Thymus (tissue), 14 donors: Measurements from ENCODE around the gene ZNF394. TPM values are rescaled to one million over a fixed set of nuclear protein-coding genes. Genes with fewer than 3 reads are reported as not detected.
"Not testable (repeated sequence)": the region's sequence is repeated elsewhere in the genome, so short reads cannot be mapped to it uniquely, and the experiment has no call there.

ENCODE experiments used
- DNase-seq, 9 donors: peaks; one replicate each; pipeline ENCODE4 v3.0.0-alpha.2; 2013; ENCODE audit warnings: low spot score in 9 of 9, low read depth in 6 of 9, missing footprints in 1 of 9
- H3K27ac ChIP-seq, 2 donors: one replicate each; pipeline ENCODE4 v1.5.1; 2013; ENCODE audit warnings: control low read depth in 1 of 2, low read depth in 1 of 2, low read length in 1 of 2, mild to moderate bottlenecking in 1 of 2, moderate library complexity in 1 of 2
- H3K27me3 ChIP-seq, 2 donors: one replicate each; pipeline ENCODE4 v1.5.1; 2013; ENCODE audit warnings: low read length in 1 of 2; ENCODE audit not compliant: control insufficient read depth in 2 of 2, insufficient read depth in 1 of 2
- H3K36me3 ChIP-seq, 2 donors: one replicate each; pipeline ENCODE4 v1.5.1; 2013; ENCODE audit warnings: low read length in 1 of 2, mild to moderate bottlenecking in 1 of 2, moderate library complexity in 1 of 2; ENCODE audit not compliant: control insufficient read depth in 2 of 2, insufficient read depth in 2 of 2
- H3K4me1 ChIP-seq, 2 donors: one replicate each; pipeline ENCODE4 v1.5.1; 2013; ENCODE audit warnings: low read length in 2 of 2; ENCODE audit not compliant: control insufficient read depth in 2 of 2, insufficient read depth in 2 of 2
- H3K4me3 ChIP-seq, 2 donors: one replicate each; pipeline ENCODE4 v1.5.1; 2013; ENCODE audit warnings: low read length in 2 of 2, control low read depth in 1 of 2, mild to moderate bottlenecking in 1 of 2
- H3K9me3 ChIP-seq, 2 donors: one replicate each; pipeline ENCODE4 v1.5.1; 2013; ENCODE audit warnings: low read length in 1 of 2, mild to moderate bottlenecking in 1 of 2; ENCODE audit not compliant: control insufficient read depth in 2 of 2, insufficient read depth in 1 of 2
- WGBS: extraction: QIAGEN DNeasy Blood & Tissue Kit; methylation state at CpG from one replicate; pipeline ENCODE4 v1.1.7; 2013; 5-methylcytosine and 5-hydroxymethylcytosine counted together
- long read RNA-seq, 10 donors: transcript quantifications; one replicate each; lab custom pipeline, GENCODE V29; 2026
- polyA plus RNA-seq: library from polyadenylated mRNA; stranded (reverse); fragments of 200-250 nt; gene quantifications from one replicate; pipeline ENCODE4 v1.2.3, GENCODE V29; 2013
- total RNA-seq: library from RNA; stranded (reverse); fragments of 120-200 nt; gene quantifications from one replicate; pipeline ENCODE4 v1.2.4, GENCODE V29; 2013
- donor health status: healthy.

The ZNF394 gene
- 26.1 TPM for total RNA-seq
- polyA plus RNA-seq = 41.3 TPM
- long read RNA-seq, donor 1 = 0 reads
- long read RNA-seq, donor 2 = 0 reads
- long read RNA-seq, donor 3, transcript ZNF394-206 (2 exons, 1,619 nt) = major isoform, 8 of 12 reads
- long read RNA-seq, donor 3, partial matches to known transcripts = 0 of 12 reads
- long read RNA-seq, donor 3, other reads (novel, unspliced or antisense) = 0 of 12 reads
- long read RNA-seq, donor 4, partial matches to known transcripts = 0 of 5 reads
- long read RNA-seq, donor 4, other reads (novel, unspliced or antisense) = 0 of 5 reads
- long read RNA-seq, donor 5, transcript ZNF394-206 (2 exons, 1,619 nt) = major isoform, 6 of 10 reads
- long read RNA-seq, donor 5, partial matches to known transcripts = 0 of 10 reads
- long read RNA-seq, donor 5, other reads (novel, unspliced or antisense) = 0 of 10 reads
- long read RNA-seq, donor 6, transcript ZNF394-206 (2 exons, 1,619 nt) = minor isoform, 6 of 13 reads
- long read RNA-seq, donor 6, transcript ZNF394-201 (3 exons, 2,179 nt) = major isoform, 7 of 13 reads
- long read RNA-seq, donor 6, partial matches to known transcripts = 0 of 13 reads
- long read RNA-seq, donor 6, other reads (novel, unspliced or antisense) = 0 of 13 reads
- long read RNA-seq, donor 7, transcript ZNF394-201 (3 exons, 2,179 nt) = major isoform, 7 of 10 reads
- long read RNA-seq, donor 7, partial matches to known transcripts = 0 of 10 reads
- long read RNA-seq, donor 7, other reads (novel, unspliced or antisense) = 0 of 10 reads
- long read RNA-seq, donor 8, partial matches to known transcripts = 0 of 1 reads
- long read RNA-seq, donor 8, other reads (novel, unspliced or antisense) = 0 of 1 reads
- long read RNA-seq, donor 9, partial matches to known transcripts = 0 of 4 reads
- long read RNA-seq, donor 9, other reads (novel, unspliced or antisense) = 0 of 4 reads
- long read RNA-seq, donor 10, partial matches to known transcripts = 7 of 15 reads
- long read RNA-seq, donor 10, other reads (novel, unspliced or antisense) = 0 of 15 reads

DNA sequence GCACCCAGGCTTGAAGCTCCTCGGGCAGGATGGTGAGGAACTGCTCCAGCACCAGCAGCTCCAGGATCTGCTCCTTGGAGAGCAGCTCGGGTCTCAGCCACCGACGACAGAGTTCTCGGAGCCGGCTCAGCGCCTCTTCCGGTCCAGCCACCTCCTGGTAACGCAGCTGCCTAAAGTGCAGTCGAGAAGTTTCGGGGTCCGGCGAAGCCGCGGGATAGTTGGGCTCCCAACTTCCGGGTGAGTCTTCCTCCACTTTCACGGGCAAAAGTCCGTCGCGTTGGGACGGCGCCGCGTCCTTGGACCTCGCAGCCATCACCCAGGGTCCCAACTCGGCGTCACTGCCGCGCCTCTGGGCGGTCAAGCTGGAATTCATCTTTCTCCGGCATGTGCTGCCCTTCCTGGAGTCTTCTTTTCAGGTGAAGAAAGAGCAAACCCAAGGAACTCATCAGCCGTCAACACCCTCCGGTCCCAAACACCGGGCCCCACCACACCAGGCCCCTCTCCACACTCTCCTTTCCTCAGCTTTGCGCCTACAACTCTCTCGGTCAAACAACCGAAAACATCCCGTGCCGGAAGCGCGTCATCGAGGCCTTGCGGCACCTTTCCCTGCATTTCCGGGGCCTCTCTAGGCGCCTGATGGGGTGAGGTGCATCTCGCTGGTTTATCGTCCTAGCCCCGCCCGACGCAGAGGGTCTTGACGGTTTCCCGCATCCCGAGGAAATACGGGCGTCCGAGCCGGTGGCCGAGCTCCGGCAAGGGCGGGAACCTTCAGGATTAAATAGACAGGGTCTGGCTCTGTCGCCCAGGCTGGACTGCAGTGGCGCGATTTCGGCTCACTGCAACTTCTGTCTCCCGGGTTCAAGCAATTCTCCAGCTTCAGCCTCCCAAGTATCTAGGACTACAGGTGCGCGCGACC lies at the start of gene ZNF394:
ZNF394 (minus strand) TSS at position 561 of the 916 bp plus-strand sequence; CDS start at position 373, 188 bp downstream.
- DNase-seq = peak; percentile 85 to 97 (median 90)
- under 1% methylated on average over 68 of the region's 68 CpGs for WGBS
- Histone ChIP-seq H3K4me1 (peaks cover 12 to 25% of the 10 kb centered on the region in 2 donors), H3K27me3 (no peaks in the 10 kb centered on the region), H3K9me3 (peaks cover 0 to 18% of the 10 kb centered on the region in 2 donors), H3K36me3 (peaks cover 13 to 23% of the 10 kb centered on the region in 2 donors), H3K27ac (peak within 1 kb of the TSS; percentile 87 to 99), H3K4me3 (peak within 1 kb of the TSS; percentile 59 to 100)

DNA sequence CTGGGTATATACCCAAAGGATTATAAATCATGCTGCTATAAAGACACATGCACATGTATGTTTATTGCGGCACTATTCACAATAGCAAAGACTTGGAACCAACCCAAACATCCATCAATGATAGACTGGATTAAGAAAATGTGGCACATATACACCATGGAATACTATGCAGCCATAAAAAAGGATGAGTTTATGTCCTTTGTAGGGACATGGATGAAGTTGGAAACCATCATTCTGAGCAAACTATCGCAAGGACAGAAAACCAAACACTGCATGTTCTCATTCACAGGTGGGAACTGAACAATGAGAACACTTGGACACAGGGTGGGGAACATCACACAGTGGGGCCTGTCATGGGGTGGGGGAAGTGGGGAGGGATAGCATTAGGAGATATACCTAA lies 49.5 kb upstream of the ZNF394 start:
- not testable (repeated sequence) for H3K9me3 ChIP-seq, H3K27ac ChIP-seq, H3K4me3 ChIP-seq, DNase-seq, H3K27me3 ChIP-seq
- H3K36me3 ChIP-seq = peaks cover 9 to 18% of the 10 kb centered on the region in 2 donors
- WGBS = 100% methylated on average over 1 of the region's 2 CpGs
- peaks cover 11 to 12% of the 10 kb centered on the region in 2 donors for H3K4me1 ChIP-seq

DNA sequence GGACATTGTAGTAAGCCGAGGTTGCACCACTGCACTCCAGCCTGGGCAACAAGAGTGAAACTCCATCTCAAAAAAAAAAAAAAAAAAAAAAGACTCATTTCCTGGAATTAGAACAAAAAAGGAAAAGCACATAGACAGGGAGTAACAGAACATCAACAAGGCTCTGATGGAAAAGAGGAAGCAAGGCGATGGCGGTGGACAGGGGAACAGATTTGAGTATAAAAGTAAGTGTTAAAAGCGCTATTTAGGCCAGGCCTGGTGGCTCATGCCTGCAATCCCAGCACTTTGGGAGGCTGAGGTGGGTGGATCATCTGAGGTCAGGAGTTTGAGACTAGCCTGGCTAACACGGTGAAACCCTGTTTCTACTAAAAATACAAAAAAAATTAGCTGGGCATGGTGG lies 45.2 kb upstream of the ZNF394 start:
- H3K4me1 ChIP-seq, DNase-seq, H3K27me3 ChIP-seq, H3K27ac ChIP-seq, H3K4me3 ChIP-seq: not testable (repeated sequence)
- Histone ChIP-seq H3K36me3 (peaks cover 10 to 11% of the 10 kb centered on the region in 2 donors), H3K9me3 (peaks cover 5 to 42% of the 10 kb centered on the region in 2 donors)
- WGBS = 97% methylated on average over 5 of the region's 5 CpGs

DNA sequence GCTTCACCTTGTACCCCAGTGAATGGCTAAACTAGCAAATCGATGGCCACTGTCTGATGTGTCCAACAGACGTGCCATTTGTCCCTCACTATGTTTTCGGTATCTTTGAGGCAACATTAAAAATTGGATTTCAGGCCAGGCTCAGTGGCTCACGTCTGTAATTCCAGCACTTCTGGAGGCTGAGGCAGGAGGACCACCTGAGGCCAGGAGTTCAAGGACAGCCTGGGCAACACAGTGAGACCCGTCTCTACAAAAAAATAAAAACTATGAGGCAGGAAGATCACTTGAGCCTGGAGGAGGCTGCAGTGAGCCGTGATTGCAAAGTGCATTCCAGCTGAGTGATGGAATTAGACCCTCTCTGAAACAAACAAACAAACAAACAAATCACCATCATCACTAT lies 43.8 kb upstream of the ZNF394 start:
- no peak overlapping the region for H3K27ac ChIP-seq
- DNase-seq = no peak
- H3K9me3 ChIP-seq = peaks cover 5 to 44% of the 10 kb centered on the region in 2 donors
- WGBS = 97% methylated on average over 6 of the region's 6 CpGs
- no peaks in the 10 kb centered on the region for H3K27me3 ChIP-seq
- peaks cover 10 to 11% of the 10 kb centered on the region in 2 donors for H3K36me3 ChIP-seq
- H3K4me3 ChIP-seq = no peak overlapping the region
- no peaks in the 10 kb centered on the region for H3K4me1 ChIP-seq

DNA sequence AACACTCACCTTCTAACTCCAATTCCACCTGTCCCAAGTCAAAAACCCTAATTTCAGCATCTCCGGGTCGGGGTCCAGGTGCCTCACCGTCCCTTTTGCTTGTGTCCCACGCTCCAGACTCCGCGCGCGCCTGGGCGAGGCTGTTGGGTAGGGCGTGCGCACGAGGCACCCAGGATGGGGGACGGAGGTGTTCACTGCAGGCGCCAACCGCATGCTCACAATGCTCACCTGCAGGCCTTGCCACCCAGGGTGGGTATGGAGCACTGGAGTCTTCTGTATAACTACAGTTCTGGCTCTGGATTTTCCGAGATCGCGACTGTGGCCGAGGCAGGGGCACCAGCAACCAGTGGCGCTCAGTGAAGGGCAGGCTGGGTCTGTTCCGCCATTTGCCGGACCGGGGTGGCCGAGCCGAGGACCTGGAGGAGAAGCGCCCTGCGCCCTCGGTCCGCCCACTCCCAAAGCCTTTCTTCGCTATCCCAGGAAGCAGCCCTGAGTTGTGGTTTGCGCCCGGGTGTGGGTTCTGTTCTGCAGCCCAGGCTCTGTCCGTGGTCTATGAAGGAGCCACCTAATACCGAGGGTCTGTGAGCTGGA lies 43.1 kb upstream of the ZNF394 start:
- Histone ChIP-seq H3K36me3 (peaks cover 8 to 11% of the 10 kb centered on the region in 2 donors), H3K27ac (no peak overlapping the region), H3K4me1 (no peaks in the 10 kb centered on the region), H3K4me3 (no peak overlapping the region), H3K27me3 (no peaks in the 10 kb centered on the region), H3K9me3 (peaks cover 5 to 44% of the 10 kb centered on the region in 2 donors)
- DNase-seq = no peak
- 97% methylated on average over 34 of the region's 34 CpGs for WGBS

DNA sequence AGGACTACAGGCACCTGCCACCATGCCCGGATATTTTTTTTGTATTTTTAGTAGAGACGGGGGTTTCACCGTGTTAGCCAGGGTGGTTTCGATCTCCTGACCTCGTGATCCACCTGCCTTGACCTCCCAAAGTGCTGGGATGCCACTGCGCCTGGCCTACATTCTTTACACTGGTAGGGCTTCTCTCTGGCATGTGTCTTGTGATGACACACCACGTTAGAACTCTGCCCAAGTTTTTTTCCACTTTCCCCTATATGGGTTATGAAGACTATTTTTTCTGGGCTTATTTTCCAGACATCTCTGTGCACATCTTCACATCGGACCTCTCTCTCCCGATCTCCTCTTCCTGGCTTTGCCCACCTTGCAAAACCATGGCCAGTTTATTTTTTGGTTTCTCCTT lies 41.1 kb upstream of the ZNF394 start:
- Histone ChIP-seq H3K36me3 (peaks cover 0 to 7% of the 10 kb centered on the region in 2 donors), H3K4me1 (no peaks in the 10 kb centered on the region), H3K9me3 (peaks cover 5 to 53% of the 10 kb centered on the region in 2 donors), H3K27me3 (no peaks in the 10 kb centered on the region), H3K4me3 (no peak overlapping the region), H3K27ac (no peak overlapping the region)
- DNase-seq = no peak
- WGBS = 93% methylated on average over 9 of the region's 9 CpGs

DNA sequence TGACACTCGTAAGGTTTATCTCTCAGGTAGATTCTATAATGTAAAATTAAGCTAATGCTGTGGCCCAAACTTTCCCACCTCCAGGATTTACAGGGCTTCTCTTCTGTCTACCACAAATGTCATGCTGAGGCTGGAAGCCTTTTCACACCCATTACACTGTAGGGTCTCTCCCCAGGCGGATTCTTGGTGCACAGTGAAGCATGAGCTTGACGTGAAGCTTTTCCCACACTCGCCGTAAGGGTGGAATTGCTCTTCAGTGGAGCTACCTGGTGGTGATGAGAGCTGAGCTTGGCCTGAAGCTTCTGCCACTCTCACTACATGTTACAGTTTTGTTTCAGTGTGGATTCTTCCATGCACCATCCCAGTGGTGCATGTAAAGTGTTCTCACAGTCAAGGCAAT lies 40.5 kb upstream of the ZNF394 start:
- no peaks in the 10 kb centered on the region for H3K4me1 ChIP-seq
- peaks cover 5 to 57% of the 10 kb centered on the region in 2 donors for H3K9me3 ChIP-seq
- WGBS = 93% methylated on average over 5 of the region's 5 CpGs
- DNase-seq = no peak
- no peak overlapping the region for H3K27ac ChIP-seq
- H3K27me3 ChIP-seq = no peaks in the 10 kb centered on the region
- H3K4me3 ChIP-seq = no peak overlapping the region
- H3K36me3 ChIP-seq = peaks cover 0 to 7% of the 10 kb centered on the region in 2 donors

DNA sequence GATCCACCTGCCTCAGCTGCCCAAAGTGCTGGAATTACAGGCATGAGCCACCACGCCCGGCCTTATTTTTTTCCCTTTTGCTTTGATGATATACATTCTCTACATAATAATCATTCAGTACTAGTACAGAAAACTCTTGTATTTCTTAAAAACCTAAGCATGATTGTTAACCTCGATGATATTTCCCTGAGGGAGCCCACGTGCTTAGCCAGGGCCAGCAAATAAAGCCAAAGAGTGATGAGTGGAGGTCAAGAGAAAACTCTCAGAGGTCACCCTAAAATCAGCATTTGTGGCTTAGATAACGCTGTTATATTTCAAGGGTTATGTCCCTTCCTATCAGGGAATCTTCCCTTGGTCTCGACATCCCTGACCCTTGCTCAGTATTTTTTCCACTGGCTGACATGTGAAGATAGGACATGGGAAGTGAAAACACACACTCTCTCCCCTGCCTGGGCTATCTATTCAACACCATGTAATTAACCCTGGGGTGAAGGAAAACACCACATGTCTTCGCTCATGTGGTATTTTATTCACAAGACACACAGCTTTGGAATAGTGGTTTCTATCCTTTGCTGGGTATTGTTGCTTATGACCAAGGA lies 39.2 kb upstream of the ZNF394 start:
- no peak for DNase-seq
- H3K4me1 ChIP-seq = no peaks in the 10 kb centered on the region
- peaks cover 5 to 64% of the 10 kb centered on the region in 2 donors for H3K9me3 ChIP-seq
- no peak overlapping the region for H3K4me3 ChIP-seq
- peaks cover 0 to 7% of the 10 kb centered on the region in 2 donors for H3K36me3 ChIP-seq
- H3K27me3 ChIP-seq = no peaks in the 10 kb centered on the region
- no peak overlapping the region for H3K27ac ChIP-seq
- WGBS = 83% methylated on average over 7 of the region's 7 CpGs
